GM18526 (cell line): ENCODE data around the gene CDKL4.

ENCODE experiments used
- POLR2A ChIP-seq: IDR thresholded peaks from 3 replicates; pipeline ENCODE4 v1.6.1; 2011; ENCODE audit not compliant: insufficient read length; ENCODE audit errors: extremely low read depth

Gene CDKL4

GRCh38 chr2:39241588-39241987 lies 2.2 kb downstream of the CDKL4 start:
- TF ChIP-seq POLR2A, result no peak

GRCh38 chr2:39240758-39241157 lies 3.0 kb downstream of the CDKL4 start:
- TF ChIP-seq POLR2A, result no peak

GRCh38 chr2:39234754-39235153 lies 9.0 kb downstream of the CDKL4 start:
- no peak for TF ChIP-seq POLR2A

- TF ChIP-seq POLR2A, result no peak
Observed at GRCh38 chr2:39232141-39232540, 11.6 kb downstream of the CDKL4 start.

- no peak for TF ChIP-seq POLR2A
Observed at GRCh38 chr2:39228413-39229209, 15.2 kb downstream of the CDKL4 start.

GRCh38 chr2:39227628-39228412 lies 15.9 kb downstream of the CDKL4 start:
- no peak for TF ChIP-seq POLR2A

GRCh38 chr2:39225567-39225966 lies 18.2 kb downstream of the CDKL4 start:
- no peak for TF ChIP-seq POLR2A

- TF ChIP-seq POLR2A, result no peak
Observed at GRCh38 chr2:39223909-39224308, 19.9 kb downstream of the CDKL4 start.

GRCh38 chr2:39221459-39221858 lies 22.3 kb downstream of the CDKL4 start:
- TF ChIP-seq POLR2A, result no peak

- TF ChIP-seq POLR2A, result no peak
Observed at GRCh38 chr2:39220136-39220535, 23.6 kb downstream of the CDKL4 start.

- TF ChIP-seq POLR2A, result no peak
Observed at GRCh38 chr2:39218391-39218790, 25.4 kb downstream of the CDKL4 start.

- TF ChIP-seq POLR2A, result no peak
Observed at GRCh38 chr2:39217192-39217550, 26.6 kb downstream of the CDKL4 start.

GRCh38 chr2:39216346-39217191 lies 27.2 kb downstream of the CDKL4 start:
- TF ChIP-seq POLR2A, result no peak

GRCh38 chr2:39215545-39215944 lies 28.2 kb downstream of the CDKL4 start:
- TF ChIP-seq POLR2A, result no peak

- no peak for TF ChIP-seq POLR2A
Observed at GRCh38 chr2:39213015-39213414, 30.8 kb downstream of the CDKL4 start.

GRCh38 chr2:39210846-39211245 lies 32.9 kb downstream of the CDKL4 start:
- no peak for TF ChIP-seq POLR2A

- TF ChIP-seq POLR2A, result no peak
Observed at GRCh38 chr2:39203382-39203781, 40.4 kb downstream of the CDKL4 start.
